ENCODE results near the gene TFR2. TPM values are rescaled to one million over a fixed set of nuclear protein-coding genes. Genes with fewer than 3 reads are reported as not detected.
"Not testable (repeated sequence)": the region's sequence is repeated elsewhere in the genome, so short reads cannot be mapped to it uniquely, and the experiment has no call there.

Gene TFR2
- total RNA-seq, 1 donor from 2014 or later, result 0.29 TPM

DNA sequence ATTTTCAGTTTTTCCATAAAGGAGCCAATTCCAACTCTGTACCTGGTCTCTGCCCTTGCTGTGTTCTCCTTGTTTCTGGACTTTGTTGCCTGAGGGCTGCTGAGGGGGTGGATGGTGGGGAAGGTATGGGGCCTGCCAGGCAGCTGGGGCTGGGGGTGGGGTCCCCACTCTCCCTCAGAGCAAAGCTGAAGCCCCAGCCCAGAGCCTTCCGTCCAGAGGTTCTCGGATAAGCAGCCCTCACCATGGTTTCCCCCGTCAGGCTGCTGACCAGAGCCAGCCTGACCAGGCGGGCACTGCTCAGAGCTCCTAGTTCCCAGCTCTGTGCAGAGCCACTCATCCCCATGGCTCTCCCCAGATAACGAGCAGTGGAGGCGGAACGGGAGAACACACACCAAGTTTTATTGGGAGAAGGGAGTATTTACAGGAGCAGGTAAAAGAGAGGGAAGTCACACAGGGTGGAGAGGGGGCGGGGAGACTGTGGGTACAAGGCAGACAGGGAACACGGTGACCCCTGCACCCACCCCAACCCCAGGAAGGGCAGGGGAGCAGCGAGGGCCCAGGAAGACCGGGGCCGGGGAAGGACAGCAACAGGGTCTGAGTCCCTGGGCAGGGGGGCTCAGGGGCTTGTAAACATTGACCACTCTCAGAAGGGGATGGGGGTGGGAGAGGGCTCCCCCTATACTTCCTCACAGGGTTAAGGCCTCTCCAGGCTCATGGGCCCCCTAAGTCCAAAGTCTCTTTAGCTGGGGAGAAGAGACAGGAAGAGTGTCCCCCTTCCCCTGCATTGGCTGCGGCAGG lies 38.0 kb upstream of the TFR2 start:
- no peak for DNase-seq (ENCODE audit: extremely low read depth, low read depth, low spot score)

DNA sequence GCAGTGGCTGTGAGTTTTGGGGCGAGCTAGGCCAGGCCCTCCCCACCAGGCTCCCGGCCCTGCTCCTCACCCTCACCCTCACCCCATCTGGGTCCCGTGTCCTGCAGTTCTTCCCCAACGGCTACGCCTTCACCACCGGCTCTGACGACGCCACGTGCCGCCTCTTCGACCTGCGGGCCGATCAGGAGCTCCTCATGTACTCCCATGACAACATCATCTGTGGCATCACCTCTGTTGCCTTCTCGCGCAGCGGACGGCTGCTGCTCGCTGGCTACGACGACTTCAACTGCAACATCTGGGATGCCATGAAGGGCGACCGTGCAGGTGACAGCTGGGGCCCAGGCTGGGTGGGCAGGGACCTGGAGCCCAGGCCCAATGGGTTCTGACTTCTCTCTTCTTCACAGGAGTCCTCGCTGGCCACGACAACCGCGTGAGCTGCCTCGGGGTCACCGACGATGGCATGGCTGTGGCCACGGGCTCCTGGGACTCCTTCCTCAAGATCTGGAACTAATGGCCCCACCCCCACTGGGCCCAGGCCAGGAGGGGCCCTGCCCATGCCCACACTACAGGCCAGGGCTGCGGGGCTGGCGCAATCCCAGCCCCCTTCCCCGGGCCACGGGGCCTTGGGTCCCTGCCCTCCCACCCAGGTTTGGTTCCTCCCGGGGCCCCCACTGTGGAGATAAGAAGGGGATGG lies 37.1 kb upstream of the TFR2 start:
- DNase-seq (ENCODE audit: extremely low read depth, low read depth, low spot score), result no peak

- DNase-seq (ENCODE audit: extremely low read depth, low read depth, low spot score), result no peak
Observed at GRCh38 chr7:100677308-100678267, 36.2 kb upstream of the TFR2 start.

DNA sequence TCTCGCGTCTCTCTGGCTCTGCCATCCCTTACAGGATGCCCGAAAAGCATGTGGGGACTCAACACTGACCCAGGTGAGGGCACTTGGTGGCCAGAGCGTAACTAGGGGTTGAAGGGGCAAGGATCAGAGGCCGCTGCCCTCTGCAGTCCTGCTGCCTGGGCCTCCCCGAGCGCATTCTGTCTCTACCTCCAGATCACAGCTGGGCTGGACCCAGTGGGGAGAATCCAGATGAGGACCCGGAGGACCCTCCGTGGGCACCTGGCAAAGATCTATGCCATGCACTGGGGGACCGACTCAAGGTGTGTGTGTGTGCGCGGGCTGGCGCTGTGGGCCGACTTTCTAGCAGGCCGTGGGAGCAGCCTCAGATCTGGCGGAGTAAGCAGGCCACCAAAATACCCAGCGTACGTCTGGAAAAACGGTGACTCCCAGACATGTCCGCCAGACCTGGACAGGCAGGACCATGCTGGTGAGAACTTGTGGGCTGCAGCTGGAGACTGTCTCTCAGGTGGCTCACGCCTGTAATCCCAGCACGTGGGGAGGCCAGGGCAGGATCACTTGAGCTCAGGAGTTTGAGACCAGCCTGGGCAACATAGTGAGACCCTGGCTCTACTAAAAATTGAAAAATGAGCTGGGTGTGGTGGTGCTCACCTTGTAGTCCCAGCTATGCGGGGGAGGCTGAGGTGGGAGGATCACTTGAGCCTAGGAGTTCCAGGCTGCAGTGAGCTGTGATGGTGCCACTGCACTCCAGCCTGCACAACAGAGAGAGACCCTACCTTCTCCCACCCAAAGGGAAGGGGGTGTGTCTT lies 35.4 kb upstream of the TFR2 start:
- DNase-seq (ENCODE audit: extremely low read depth, low read depth, low spot score), result no peak

DNA sequence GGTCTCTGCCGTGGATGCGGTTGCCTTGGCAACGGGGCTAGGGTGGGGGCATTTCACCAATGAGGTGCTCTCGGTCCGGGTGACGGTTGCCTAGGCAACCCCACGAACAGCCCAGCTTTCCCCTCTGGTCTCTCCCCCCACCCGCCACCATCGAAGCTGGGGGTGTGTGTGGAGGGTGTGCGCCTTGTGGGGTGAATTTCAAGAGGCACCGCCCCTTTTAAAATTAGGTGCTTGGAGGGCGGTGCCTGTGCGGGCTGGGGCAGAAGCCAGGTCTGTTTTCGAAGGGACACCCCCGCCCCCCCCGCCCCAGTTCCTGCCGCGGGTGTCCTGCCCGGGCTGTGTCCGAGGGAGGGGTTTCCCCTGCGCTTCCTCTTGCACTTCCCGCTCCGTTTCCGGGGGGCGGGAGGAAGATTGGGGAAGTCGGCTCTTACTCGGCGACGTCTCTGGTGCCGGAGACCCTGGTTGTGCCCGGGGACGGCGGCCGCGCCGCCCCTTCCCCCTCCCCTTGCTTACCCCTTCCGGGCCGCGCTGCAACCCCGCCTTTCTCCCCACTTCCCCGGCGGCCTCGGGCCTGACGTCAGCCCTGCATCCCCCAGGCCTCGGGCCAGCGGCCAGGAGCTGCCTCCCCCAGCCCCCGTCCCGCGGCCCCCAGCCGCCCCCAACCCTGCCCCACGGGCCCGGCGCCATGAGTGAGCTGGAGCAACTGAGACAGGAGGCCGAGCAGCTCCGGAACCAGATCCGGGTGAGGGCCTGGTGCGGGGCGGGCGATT lies 34.4 kb upstream of the TFR2 start:
- DNase-seq (ENCODE audit: extremely low read depth, low read depth, low spot score), result no peak

DNA sequence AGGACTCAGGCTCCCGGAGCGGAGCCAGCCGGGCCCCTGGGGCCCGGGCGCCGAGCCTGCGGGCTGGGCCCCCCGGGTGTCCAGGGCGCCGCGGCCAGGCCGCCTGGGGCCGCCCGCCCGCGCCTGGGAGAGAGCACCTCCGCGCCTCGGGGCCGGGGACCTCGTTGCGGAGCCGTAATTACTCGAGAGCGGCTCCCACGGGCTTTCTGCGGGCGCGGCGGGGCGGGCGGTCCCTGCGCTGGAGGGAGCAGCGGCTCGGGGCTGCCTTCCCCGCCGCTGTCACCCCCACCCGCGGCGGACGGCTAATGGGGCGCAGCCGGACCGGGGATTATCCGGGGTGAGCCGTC lies 33.7 kb upstream of the TFR2 start:
- no peak for DNase-seq (ENCODE audit: extremely low read depth, low read depth, low spot score)

- no peak for DNase-seq (ENCODE audit: extremely low read depth, low read depth, low spot score)
Observed at GRCh38 chr7:100674411-100675104, 33.2 kb upstream of the TFR2 start.

DNA sequence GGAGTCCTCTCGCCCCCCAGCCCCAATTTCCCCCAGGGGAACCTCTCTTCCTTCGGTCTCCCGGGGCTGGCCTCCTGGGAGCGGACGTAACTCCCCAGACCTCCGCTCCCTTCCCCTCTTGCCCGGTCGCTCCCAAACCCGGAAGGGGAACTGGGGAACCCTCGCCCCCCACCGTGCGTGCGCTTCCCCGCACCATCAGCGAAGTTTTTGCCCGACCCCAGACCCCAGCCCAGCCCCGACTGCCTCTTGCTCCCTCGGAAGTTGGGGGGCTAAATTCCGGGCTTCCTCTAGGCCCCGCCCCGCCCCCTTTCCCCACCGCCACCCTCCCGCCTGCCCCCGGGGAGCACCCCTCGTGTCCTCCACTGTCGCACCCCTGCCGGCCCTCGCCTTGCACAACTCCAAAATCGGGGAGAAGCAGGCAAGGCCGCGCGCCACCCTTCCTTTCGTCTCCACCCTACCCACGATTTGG lies 32.6 kb upstream of the TFR2 start:
- DNase-seq (ENCODE audit: extremely low read depth, low read depth, low spot score), result no peak

DNA sequence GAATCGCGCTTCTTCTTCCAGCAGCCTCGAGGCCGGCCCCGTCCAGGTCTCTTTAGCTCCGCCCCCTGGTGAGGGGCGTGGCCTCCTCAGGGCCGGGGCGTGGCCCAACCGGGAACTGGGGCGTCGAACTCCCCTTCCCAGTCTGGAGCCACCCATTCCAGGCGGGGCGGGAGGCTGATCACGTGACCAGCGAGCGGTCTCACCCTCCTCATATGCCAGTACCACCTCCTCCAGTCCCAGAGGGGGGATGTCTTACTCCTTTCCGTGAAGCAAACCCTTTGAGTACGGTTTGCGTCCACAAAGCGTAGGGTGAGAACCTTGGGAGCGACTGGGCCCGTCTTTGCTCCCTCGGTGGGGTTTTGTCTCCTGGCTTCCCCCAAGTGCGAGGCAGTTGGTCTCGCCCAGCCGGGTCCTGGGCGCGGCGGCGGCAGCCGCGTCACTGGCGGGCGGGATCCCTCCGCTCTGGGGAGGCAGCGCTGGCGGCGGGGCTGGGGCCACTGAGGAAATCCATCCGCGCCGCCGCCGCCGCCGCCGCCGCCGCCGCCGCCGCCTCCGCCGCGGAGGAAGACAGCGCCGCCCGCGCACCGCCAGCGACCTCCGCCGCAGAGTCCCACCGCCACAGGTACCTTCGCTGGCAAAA lies 32.1 kb upstream of the TFR2 start, which contains the start of gene GNB2:
Gene GNB2 (plus strand): TSS at position 439 of the 640 bp plus-strand sequence. CDS start 2,526 bp downstream, outside the sequence.
- peak; percentile 93 for DNase-seq (ENCODE audit: extremely low read depth, low read depth, low spot score)

GRCh38 chr7:100671353-100672327 lies 30.3 kb upstream of the TFR2 start:
- no peak for DNase-seq (ENCODE audit: extremely low read depth, low read depth, low spot score)

DNA sequence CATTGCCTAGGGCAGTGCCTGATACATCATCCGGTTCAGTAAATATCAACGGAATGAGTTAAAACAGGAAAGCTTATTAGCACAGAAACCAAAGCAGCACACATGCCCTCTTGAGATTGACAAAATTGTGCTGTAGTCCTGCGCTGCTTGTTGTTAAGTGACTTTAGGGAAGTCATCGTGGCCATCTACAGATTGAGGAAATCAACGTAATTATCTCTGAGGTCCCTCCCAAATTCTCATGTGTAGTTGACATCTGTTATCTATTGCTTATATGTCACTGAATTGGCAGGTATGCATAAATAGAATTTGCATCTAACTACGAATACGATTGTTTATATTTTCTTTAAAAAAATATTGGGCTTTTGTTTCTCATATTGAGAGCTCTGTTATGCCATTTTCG lies 28.7 kb upstream of the TFR2 start:
- DNase-seq (ENCODE audit: extremely low read depth, low read depth, low spot score), result no peak

DNA sequence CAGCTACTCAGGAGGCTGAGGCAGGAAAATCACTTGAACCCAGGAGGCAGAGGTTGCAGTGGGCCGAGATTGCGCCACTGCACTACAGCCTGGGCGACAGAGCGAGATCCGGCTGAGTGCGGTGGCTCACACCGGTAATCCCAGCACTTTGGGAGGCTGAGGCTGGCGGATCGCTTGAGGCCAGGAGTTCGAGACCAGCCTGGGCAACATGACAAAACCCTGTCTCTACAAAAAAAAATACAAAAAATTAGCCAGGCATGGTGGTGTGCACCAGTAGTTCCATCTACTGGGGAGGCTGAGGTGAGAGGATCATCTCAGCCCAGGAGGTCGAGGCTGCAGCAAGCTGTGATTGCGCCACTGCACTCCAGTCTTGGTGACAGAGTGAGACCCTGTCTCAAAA lies 27.8 kb upstream of the TFR2 start:
- DNase-seq (ENCODE audit: extremely low read depth, low read depth, low spot score), result not testable (repeated sequence)

DNA sequence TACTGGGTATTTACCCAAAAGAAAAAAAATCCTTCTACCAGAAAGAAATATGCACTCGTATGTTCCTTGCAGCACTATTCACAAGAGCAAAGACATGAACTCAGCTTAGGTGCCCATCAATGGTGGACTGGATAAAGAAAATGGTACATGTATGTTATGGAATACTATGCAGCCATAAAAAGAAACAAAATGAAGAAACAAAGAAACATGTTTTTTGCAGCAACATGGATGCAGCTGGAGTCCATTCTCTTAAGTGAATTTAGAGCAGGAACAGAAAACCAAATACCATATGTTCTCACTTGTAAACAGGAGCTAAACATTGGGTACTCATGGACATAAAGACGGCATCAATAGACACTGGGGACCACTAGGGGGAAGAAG lies 26.7 kb upstream of the TFR2 start:
- no peak for DNase-seq (ENCODE audit: extremely low read depth, low read depth, low spot score)

GRCh38 chr7:100667331-100668068 lies 26.1 kb upstream of the TFR2 start:
- no peak for DNase-seq (ENCODE audit: extremely low read depth, low read depth, low spot score)

DNA sequence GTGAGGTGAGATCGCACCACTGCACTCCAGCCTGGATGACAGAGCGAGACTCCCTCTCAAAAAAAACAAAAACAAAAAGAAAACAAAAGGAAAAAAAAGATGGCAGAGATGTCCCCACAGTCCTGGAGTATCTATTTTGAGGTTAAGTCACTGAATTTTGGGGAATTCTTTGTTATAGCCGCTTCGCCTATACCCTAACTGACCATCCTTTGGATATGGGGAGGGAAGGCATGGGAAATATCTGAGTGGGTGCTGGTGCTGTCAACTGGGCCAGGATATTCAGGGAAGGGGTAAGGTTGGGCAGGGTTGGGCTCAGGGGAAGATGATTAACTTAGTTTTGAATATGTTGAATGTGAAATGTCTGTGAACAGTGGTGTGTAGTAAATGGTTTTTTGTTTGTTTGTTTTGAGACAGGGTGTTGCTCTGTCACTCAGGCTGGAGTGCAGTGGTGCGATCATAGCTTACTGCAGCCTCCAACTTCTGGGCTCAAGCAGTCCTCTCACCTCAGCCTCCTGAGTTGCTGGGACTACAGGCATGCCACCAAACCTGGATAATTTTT lies 23.9 kb upstream of the TFR2 start:
- DNase-seq (ENCODE audit: extremely low read depth, low read depth, low spot score), result no peak

- not testable (repeated sequence) for DNase-seq (ENCODE audit: extremely low read depth, low read depth, low spot score)
Observed at GRCh38 chr7:100662194-100662776, 20.9 kb upstream of the TFR2 start.

Data from glomerular endothelial cell (primary cell).